ENCODE measurements around the gene EHD4. TPM values are rescaled to one million over a fixed set of nuclear protein-coding genes. Genes with fewer than 3 reads are reported as not detected.

EHD4 gene
- total and polyA plus RNA-seq, 2 donors (not counting 3 experiments of a cell fraction or from before 2014, with no cell fraction given): 96.7 to 128 TPM

DNA sequence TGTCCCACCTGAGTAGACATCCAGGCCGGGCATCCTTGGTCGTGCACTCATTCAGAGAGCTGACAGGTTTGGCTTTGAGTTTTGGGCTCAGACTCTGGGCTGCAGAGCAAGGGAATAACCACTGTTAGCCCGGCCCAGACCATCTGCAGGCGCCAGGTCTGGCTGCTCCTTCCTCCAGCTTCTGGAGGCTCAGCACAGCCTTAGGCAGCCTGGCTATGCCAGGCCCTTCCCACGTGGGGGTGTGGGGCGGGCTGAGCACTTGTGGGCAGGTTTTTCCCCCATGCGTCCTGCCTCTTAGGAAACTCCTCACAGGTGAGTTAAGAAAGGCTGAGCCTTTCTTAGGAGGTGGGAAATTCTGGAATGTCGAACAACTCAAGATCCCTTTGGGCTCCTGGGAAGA is 122.5 kb downstream of the EHD4 start:
- no peak for DNase-seq (ENCODE audit: low read depth, low spot score)
- no peaks in the 10 kb centered on the region for H3K9me1 ChIP-seq (replicated peaks; ENCODE audit: control insufficient read depth, extremely low read depth, insufficient read depth, low read length)
- intact Hi-C loops (cut with micrococcal nuclease) (no loop called here), dilution Hi-C loops (cut with MboI; ENCODE audit: extremely low pct_ligation_motif_present, low sequenced_read_pairs) (no loop called here)
- ChIA-PET CTCF (no interaction called here), POLR2A (no interaction called here)
- no peaks in the 10 kb centered on the region for H4K20me1 ChIP-seq (replicated peaks; ENCODE audit: control insufficient read depth, extremely low read depth, insufficient read depth, low read length)
- H3K9me3 ChIP-seq (replicated peaks; ENCODE audit: control insufficient read depth, insufficient read depth, low read length): no peaks in the 10 kb centered on the region
- no peak overlapping the region for H3K4me2 ChIP-seq (ENCODE audit: insufficient read depth, low read length)
- H3K27me3 ChIP-seq (ENCODE audit: control insufficient read depth in 2 of 2, insufficient read depth in 2 of 2, low read length in 2 of 2): no peaks in the 10 kb centered on the region
- TF ChIP-seq POLR2AphosphoS5 (IDR thresholded peaks at IDR 0.05; ENCODE audit: insufficient read depth, low read depth, low read length) (no peak), JUN (IDR thresholded peaks at IDR 0.05; ENCODE audit: borderline replicate concordance, insufficient read depth, insufficient read length, low read depth) (no peak)
- peaks cover 6 to 47% of the 10 kb centered on the region in 2 experiments for H3K36me3 ChIP-seq (ENCODE audit: control insufficient read depth in 2 of 2, extremely low read depth in 1 of 2, insufficient read depth in 2 of 2, low read length in 2 of 2)
- H2AFZ ChIP-seq (ENCODE audit: low read depth, low read length): no peak overlapping the region
- no TSS peak for BruUV-seq (replicated peaks)
- no peak overlapping the region for H3K4me3 ChIP-seq (replicated peaks in 1 of 3; ENCODE audit: insufficient read depth in 1 of 3, low read depth in 1 of 3, low read length in 3 of 3)
- no peaks in the 10 kb centered on the region for H3K4me1 ChIP-seq (ENCODE audit: control insufficient read depth, extremely low read depth, insufficient read depth, low read length)
- no peak overlapping the region for H3K9ac ChIP-seq (replicated peaks; ENCODE audit: extremely low read depth, insufficient read depth, low read length)
- H3K79me2 ChIP-seq (ENCODE audit: control insufficient read depth, insufficient read depth, low read length): no peaks in the 10 kb centered on the region
- no peak for FAIRE-seq
- H3K27ac ChIP-seq (ENCODE audit: insufficient read depth, low read depth, low read length): no peak overlapping the region

DNA sequence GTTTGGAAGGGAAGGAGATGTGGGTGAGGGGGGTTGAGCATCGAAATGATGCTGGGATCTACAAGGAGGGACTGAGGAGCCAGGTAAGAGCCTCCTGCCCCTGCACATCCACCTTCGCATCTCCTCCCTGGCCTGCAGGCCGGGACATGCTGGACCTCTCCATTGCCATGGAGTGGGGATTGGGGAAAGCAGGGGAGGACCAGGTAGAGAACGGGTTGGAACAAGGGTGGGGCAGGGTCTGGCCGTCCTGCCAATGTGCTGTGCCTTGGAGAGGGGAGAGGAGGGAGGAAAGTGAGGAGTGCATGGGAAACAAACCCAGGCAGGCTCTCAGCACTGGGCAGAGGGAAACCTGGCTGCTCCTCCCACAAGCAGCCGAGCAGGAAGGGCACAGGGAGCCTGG is 123.2 kb downstream of the EHD4 start:
- no peak for FAIRE-seq
- peaks cover 6 to 40% of the 10 kb centered on the region in 2 experiments for H3K36me3 ChIP-seq (ENCODE audit: control insufficient read depth in 2 of 2, extremely low read depth in 1 of 2, insufficient read depth in 2 of 2, low read length in 2 of 2)
- no peak for TF ChIP-seq FOS (IDR thresholded peaks at IDR 0.05; ENCODE audit: borderline replicate concordance, insufficient read depth, low read length)
- TF ChIP-seq POLR2AphosphoS5 (IDR thresholded peaks at IDR 0.05; ENCODE audit: insufficient read depth, low read depth, low read length): no peak
- TF ChIP-seq POLR2A (IDR thresholded peaks at IDR 0.05; ENCODE audit: low read depth, low read length): no peak
- no peak for TF ChIP-seq EZH2 (IDR thresholded peaks at IDR 0.05; ENCODE audit: borderline replicate concordance, low read depth, low read length, severe bottlenecking)
- TF ChIP-seq, protein P1, sequence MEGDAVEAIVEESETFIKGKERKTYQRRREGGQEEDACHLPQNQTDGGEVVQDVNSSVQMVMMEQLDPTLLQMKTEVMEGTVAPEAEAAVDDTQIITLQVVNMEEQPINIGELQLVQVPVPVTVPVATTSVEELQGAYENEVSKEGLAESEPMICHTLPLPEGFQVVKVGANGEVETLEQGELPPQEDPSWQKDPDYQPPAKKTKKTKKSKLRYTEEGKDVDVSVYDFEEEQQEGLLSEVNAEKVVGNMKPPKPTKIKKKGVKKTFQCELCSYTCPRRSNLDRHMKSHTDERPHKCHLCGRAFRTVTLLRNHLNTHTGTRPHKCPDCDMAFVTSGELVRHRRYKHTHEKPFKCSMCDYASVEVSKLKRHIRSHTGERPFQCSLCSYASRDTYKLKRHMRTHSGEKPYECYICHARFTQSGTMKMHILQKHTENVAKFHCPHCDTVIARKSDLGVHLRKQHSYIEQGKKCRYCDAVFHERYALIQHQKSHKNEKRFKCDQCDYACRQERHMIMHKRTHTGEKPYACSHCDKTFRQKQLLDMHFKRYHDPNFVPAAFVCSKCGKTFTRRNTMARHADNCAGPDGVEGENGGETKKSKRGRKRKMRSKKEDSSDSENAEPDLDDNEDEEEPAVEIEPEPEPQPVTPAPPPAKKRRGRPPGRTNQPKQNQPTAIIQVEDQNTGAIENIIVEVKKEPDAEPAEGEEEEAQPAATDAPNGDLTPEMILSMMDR (IDR thresholded peaks at IDR 0.05; ENCODE audit: extremely low read depth in 1 of 2, insufficient read depth in 1 of 2, low read depth in 1 of 2, low read length in 2 of 2): no peak
- TF ChIP-seq, protein P2, sequence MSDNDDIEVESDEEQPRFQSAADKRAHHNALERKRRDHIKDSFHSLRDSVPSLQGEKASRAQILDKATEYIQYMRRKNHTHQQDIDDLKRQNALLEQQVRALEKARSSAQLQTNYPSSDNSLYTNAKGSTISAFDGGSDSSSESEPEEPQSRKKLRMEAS (IDR thresholded peaks at IDR 0.05; ENCODE audit: insufficient read depth, insufficient read length): no peak
- TF ChIP-seq MYC (IDR thresholded peaks at IDR 0.05; ENCODE audit: low read depth, low read length): no peak
- H4K20me1 ChIP-seq (replicated peaks; ENCODE audit: control insufficient read depth, extremely low read depth, insufficient read depth, low read length): no peaks in the 10 kb centered on the region
- ChIA-PET POLR2A (no interaction called here), CTCF (interaction anchor here (0.9 kb wide), 1 partner anchor 55 kb away, joined by 3 read pairs; no protein-coding TSS in a partner anchor)
- H3K9me1 ChIP-seq (replicated peaks; ENCODE audit: control insufficient read depth, extremely low read depth, insufficient read depth, low read length): no peaks in the 10 kb centered on the region
- H3K4me3 ChIP-seq (replicated peaks in 1 of 3; ENCODE audit: insufficient read depth in 1 of 3, low read depth in 1 of 3, low read length in 3 of 3): no peak overlapping the region
- H2AFZ ChIP-seq (ENCODE audit: low read depth, low read length): no peak overlapping the region
- H3K9ac ChIP-seq (replicated peaks; ENCODE audit: extremely low read depth, insufficient read depth, low read length): no peak overlapping the region
- dilution Hi-C loops (cut with MboI; ENCODE audit: extremely low pct_ligation_motif_present, low sequenced_read_pairs): no loop called here
- H3K9me3 ChIP-seq (replicated peaks; ENCODE audit: control insufficient read depth, insufficient read depth, low read length): no peaks in the 10 kb centered on the region
- no peaks in the 10 kb centered on the region for H3K4me1 ChIP-seq (ENCODE audit: control insufficient read depth, extremely low read depth, insufficient read depth, low read length)
- intact Hi-C loops (cut with micrococcal nuclease): no loop called here
- H3K27me3 ChIP-seq (ENCODE audit: control insufficient read depth in 2 of 2, insufficient read depth in 2 of 2, low read length in 2 of 2): no peaks in the 10 kb centered on the region
- no TSS peak for BruUV-seq (replicated peaks)
- H3K27ac ChIP-seq (ENCODE audit: insufficient read depth, low read depth, low read length): no peak overlapping the region
- H3K4me2 ChIP-seq (ENCODE audit: insufficient read depth, low read length): no peak overlapping the region
- H3K79me2 ChIP-seq (ENCODE audit: control insufficient read depth, insufficient read depth, low read length): no peaks in the 10 kb centered on the region
- no peak for DNase-seq (ENCODE audit: low read depth, low spot score)
